Suppressor macrophage treated with lipopolysaccharide for 1 hour (primary cell): ENCODE results near the gene ADRA1B.

ENCODE experiments used
- DNase-seq, 3 donors: peaks; one replicate each; pipeline ENCODE4 v3.0.0-alpha.2; 2020 to 2022

ADRA1B gene

GRCh38 chr5:159902444-159903121 is 13.7 kb upstream of the ADRA1B start:
- DNase-seq: peak; percentile 45 to 64 (median 57)

- no peak for DNase-seq
These were observed 13.2 kb upstream of the ADRA1B start for GRCh38 chr5:159903131-159903530.

- DNase-seq: no peak
These were observed 11.4 kb upstream of the ADRA1B start for GRCh38 chr5:159904874-159905273.

GRCh38 chr5:159905496-159905895 is 10.8 kb upstream of the ADRA1B start:
- DNase-seq: no peak

- DNase-seq: no peak
These were observed 9.8 kb upstream of the ADRA1B start for GRCh38 chr5:159906463-159906862.

GRCh38 chr5:159906943-159907342 is 9.3 kb upstream of the ADRA1B start:
- no peak for DNase-seq

DNA sequence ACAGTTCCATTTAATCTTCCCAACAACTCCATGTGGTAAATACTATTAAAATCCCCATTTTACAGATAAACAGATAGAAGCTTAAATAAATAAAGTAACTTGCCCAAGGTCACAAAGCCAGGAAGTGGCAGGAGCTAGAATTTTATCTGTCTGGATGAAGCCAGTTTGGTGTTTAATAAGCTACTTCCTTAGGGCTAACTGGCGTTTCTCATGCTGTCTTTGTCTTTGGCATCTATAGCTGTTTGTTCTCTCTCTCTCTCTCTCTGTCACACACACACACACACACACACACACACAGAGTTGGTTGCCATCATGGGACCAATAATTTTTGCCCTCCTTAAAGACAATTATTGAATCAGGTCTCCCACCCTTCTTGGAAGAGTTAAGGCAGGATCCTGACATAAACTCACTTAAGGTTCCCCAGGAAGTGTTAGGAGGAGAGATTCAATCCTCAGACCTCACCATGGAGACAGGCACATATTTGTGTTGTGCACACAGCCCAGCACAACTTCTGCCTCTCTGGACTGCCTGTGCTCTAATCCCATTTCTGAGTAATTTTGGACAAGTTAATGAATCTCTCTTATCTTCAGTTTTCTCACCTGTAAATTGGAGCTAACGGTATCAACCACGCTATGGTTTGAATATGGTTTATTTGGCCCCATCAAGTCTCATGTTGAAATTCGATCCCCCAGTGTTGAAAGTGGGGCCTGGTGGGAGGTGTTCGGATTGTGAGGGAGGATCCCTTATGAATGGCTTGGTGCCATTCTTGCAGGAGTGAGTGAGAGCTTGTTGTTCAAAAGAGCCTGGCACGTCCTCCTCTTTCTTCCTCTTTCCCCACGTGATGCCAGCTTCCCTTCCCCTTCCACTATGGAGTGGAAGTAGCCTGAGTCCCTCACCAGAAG is 8.3 kb upstream of the ADRA1B start:
- DNase-seq: peak in 2 of 3 donors; percentile 35 to 47

GRCh38 chr5:159908591-159908940 is 7.7 kb upstream of the ADRA1B start:
- no peak for DNase-seq

GRCh38 chr5:159909126-159909525 is 7.2 kb upstream of the ADRA1B start:
- DNase-seq: no peak

- no peak for DNase-seq
These were observed 6.0 kb upstream of the ADRA1B start for GRCh38 chr5:159910207-159910842.

- no peak for DNase-seq
These were observed 5.4 kb upstream of the ADRA1B start for GRCh38 chr5:159910843-159911229.

DNA sequence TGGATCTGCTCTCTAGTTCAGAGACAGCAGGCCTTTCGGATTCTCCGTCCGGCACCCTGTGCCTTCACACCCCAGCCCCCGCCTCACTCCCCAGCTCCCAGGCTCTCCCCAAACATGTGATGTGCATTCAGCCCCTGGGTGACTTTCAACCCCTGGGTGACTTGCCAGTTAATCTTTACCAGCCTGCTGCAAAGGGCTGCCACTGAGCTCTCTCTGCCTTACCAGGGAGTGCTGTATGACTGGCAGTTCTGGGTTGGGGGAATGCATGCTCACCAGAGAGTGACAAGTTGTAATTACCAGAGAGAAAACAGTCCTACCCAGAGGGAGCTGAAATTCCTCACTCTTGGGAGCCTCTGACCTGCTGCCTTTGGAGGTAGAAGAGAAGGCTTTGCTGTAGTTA is 4.9 kb upstream of the ADRA1B start:
- no peak for DNase-seq

GRCh38 chr5:159912033-159912800 is 4.1 kb upstream of the ADRA1B start:
- no peak for DNase-seq

DNA sequence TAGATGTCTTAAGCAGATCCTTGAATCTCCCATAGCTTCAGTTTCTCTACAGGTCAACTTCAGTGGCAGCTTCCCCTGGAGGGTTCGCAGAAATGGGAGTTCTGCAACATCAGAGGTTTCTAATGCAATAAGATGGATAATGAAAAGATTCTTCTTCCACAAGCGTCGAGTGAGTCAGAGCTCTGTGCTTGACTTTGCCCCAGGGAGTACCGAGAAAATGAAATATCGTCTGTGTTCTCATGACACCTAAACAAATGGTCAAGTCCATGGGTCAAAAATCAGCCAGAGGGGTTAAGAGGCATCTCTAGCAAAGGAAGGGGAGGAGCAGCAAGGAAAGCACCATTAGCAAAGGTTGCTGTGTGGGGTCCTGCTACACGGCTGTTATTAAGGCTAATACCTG is 3.2 kb upstream of the ADRA1B start:
- no peak for DNase-seq

- no peak for DNase-seq
These were observed 2.8 kb upstream of the ADRA1B start for GRCh38 chr5:159913501-159913900.

GRCh38 chr5:159916841-159917761 is 819 bp downstream of the ADRA1B start:
- no peak for DNase-seq

DNA sequence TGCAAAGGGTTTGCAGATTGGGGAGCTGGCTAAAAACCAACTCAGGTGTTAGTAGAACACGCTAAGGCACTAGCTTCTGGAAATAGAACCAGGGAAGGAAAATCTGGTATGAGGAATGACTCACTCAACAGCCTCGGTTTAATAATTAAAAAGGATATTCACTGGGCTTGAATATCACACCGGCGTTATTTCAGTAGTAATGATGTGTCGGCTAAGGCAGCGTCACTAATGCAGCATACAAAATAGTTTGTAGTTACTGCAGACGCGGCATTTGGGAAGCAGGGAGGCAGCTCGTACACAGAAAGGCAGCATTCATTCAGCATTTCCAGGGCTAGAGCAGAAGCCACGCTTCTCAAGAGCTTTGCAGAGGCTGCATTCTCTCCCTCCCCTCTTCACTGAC is 1.7 kb downstream of the ADRA1B start:
- no peak for DNase-seq

GRCh38 chr5:159921721-159922120 is 5.4 kb downstream of the ADRA1B start:
- DNase-seq: no peak

- DNase-seq: no peak
These were observed 6.7 kb downstream of the ADRA1B start for GRCh38 chr5:159923008-159923407.

DNA sequence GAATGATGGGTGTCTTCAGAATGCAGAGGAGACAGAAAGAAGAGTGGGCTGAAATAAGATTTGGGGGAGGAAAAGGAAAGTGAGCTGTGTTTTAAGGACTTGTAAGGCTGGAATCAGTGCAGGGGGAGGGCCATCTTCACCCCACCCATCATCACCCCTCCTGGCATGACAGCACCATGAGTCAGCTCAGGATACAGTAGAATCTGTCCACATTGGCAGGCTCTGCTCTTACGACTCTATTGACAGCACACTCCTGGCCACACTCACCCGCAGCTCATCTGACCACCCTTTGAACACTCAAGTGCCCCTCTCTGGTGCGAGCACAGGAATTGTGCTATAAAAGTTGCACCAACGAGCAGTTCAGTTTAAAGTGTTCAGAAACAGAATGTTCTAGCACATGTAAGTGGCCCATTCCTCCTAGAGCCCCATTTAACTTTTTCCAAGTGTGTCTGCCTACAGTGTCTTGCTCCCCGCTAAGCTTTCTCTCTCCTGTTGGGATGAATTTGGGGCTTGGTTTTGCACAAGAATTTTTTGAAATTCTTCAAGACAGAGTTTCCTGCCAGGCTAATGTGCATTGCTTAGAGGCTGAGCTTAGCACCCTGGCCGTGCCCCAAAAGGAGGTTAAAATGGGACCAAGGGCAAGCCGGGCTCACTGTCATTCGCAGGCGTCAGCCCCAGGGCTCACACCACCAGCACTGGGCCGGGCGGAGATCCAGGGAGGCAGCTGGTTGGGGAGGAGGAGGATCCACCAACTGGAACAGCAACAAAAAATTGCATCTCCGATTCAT is 12.0 kb downstream of the ADRA1B start:
- no peak for DNase-seq

DNA sequence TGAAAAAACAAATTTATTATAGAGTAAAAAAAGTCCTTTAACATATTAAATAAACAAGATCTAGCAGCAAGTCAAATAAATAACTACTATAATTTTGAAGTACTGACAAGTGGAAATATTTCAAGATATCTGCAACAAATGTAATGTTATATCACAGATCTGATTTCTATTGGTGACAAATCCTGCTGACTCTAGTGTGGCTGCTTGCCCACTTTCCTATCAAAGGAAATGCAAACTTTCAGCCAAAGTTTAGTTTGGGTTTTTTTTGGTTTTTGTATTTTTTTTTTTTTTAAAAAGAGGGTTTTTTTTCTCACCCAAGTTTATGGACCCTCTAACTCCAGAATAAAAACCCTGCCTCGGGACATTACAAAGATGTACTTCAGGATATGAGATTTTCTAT is 12.9 kb downstream of the ADRA1B start:
- no peak for DNase-seq
